DND-41 (cell line): ENCODE data around the gene ZSCAN22.
"Not testable (repeated sequence)": the region's sequence is repeated elsewhere in the genome, so short reads cannot be mapped to it uniquely, and the experiment has no call there.

Source experiments
- CTCF ChIP-seq: IDR thresholded peaks from 2 replicates; pipeline ENCODE4 v1.5.1; 2012; ENCODE audit warnings: borderline replicate concordance, low read length, moderate library complexity, mild to moderate bottlenecking; ENCODE audit not compliant: poor library complexity, severe bottlenecking; ENCODE audit errors: extremely low read depth
- EZH2 ChIP-seq: IDR thresholded peaks from 3 replicates; pipeline ENCODE4 v1.6.1; 2012; ENCODE audit warnings: borderline replicate concordance, low read depth, mild to moderate bottlenecking, moderate library complexity, low read length, inconsistent platforms; ENCODE audit not compliant: severe bottlenecking

GRCh38 chr19:58348080-58348479 is 21.3 kb downstream of the ZSCAN22 start:
- not testable (repeated sequence) for TF ChIP-seq CTCF, EZH2
